GM06990 (cell line): ENCODE measurements around the gene CTNNA3.

Experiments used
- DNase-seq: peaks from one replicate; pipeline ENCODE4 v3.0.0-alpha.2; 2011; ENCODE audit not compliant: insufficient read length; ENCODE audit errors: extremely low read depth
- H3K27me3 ChIP-seq: replicated peaks from 2 replicates; pipeline ENCODE4 v1.6.0; 2011; ENCODE audit warnings: low read length; ENCODE audit not compliant: control insufficient read depth, insufficient read depth
- H3K36me3 ChIP-seq: 2 replicates; pipeline ENCODE4 v1.5.1; 2011; ENCODE audit warnings: low read length; ENCODE audit not compliant: control insufficient read depth, insufficient read depth
- H3K4me3 ChIP-seq: replicated peaks from 2 replicates; pipeline ENCODE4 v1.5.1; 2011; ENCODE audit warnings: low read depth, mild to moderate bottlenecking, control low read depth, low read length
- TF ChIP-seq, protein P1 (sequence below): IDR thresholded peaks from 2 replicates; pipeline ENCODE4 v1.5.1; 2011; ENCODE audit warnings: low read length, control low read depth, mild to moderate bottlenecking, inconsistent platforms; ENCODE audit not compliant: insufficient read depth, poor library complexity, severe bottlenecking

The CTNNA3 gene

DNA sequence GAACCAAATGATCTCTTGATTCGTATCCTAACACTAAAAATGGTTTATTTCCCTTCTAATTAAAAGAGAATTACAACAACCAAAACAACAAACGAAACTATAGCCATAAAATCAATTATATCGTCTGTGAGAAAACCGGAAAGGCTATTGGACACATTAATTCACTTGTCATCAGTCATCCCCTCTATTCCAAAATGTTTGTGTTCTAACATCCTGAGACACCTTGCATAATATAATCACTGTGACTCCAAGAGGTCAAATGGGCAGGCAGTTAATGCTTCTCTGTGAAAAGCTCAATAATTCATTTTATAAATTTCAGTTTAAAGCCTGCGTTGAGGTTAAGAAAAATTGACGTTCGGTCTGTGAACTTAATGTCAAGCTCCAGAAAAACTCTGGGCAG, 770.6 kb downstream of the CTNNA3 start:
- no peak for DNase-seq
- Histone ChIP-seq H3K4me3 (no peak overlapping the region), H3K27me3 (no peaks in the 10 kb centered on the region; the same call in 1 of the 2 replicates), H3K36me3 (no peaks in the 10 kb centered on the region)
- TF ChIP-seq, protein P1, sequence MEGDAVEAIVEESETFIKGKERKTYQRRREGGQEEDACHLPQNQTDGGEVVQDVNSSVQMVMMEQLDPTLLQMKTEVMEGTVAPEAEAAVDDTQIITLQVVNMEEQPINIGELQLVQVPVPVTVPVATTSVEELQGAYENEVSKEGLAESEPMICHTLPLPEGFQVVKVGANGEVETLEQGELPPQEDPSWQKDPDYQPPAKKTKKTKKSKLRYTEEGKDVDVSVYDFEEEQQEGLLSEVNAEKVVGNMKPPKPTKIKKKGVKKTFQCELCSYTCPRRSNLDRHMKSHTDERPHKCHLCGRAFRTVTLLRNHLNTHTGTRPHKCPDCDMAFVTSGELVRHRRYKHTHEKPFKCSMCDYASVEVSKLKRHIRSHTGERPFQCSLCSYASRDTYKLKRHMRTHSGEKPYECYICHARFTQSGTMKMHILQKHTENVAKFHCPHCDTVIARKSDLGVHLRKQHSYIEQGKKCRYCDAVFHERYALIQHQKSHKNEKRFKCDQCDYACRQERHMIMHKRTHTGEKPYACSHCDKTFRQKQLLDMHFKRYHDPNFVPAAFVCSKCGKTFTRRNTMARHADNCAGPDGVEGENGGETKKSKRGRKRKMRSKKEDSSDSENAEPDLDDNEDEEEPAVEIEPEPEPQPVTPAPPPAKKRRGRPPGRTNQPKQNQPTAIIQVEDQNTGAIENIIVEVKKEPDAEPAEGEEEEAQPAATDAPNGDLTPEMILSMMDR, result no peak

DNA sequence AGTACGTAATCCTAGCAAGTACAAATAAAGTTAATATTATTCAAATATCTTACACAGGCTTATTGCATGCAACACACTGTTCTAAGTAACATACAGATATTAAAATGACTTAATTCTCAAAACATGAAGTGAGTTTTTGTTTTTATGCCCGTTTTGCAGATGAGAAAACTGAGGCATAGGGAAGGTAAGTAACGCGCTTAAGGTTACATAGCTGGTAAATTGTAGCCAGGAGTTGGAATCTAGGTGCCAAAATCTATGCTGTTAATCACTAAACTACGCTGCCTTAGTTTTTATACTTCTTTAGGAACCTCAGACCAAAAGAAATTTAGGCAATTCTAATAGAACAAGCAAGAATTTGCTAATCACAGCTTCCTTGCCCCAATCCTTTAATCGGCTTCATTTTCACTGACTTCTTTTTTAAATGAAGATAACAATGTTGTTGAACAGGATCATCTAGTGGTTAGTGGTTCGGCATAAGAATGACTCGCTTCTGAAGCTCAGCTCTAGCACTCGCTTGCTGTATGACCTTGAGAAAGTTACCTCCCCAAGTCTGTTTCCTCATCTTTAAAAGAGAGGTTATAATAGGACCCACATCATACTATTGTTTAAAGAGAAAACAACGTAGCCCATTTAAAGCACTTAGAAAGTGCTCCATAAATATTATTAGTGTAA, 771.2 kb downstream of the CTNNA3 start:
- H3K4me3 ChIP-seq, result no peak overlapping the region
- DNase-seq, result no peak
- TF ChIP-seq, protein P1, result no peak
- H3K27me3 ChIP-seq, result no peaks in the 10 kb centered on the region; the same call in 1 of the 2 replicates
- H3K36me3 ChIP-seq, result no peaks in the 10 kb centered on the region

DNA sequence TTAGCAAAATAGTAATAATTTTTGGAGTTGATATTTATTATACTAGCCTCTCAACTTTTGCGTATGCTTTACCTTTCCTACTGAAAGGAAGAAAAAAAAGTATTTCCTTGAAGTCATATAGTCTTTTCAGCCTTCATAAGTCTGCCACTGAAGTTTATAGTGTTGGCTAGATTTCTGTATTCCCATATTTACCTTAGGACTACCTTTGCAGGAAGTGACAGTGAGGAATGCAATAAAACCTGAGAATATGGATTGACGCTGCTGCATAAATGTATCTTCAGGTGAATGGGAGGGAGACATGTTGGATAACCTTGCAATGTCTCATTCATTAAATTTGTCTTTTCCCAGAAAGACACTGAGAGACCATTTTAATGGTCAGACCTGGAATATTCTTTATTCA, 776.7 kb downstream of the CTNNA3 start:
- TF ChIP-seq, protein P1, result no peak
- no peaks in the 10 kb centered on the region for H3K27me3 ChIP-seq
- H3K36me3 ChIP-seq, result no peaks in the 10 kb centered on the region
- H3K4me3 ChIP-seq, result no peak overlapping the region
- DNase-seq, result no peak

DNA sequence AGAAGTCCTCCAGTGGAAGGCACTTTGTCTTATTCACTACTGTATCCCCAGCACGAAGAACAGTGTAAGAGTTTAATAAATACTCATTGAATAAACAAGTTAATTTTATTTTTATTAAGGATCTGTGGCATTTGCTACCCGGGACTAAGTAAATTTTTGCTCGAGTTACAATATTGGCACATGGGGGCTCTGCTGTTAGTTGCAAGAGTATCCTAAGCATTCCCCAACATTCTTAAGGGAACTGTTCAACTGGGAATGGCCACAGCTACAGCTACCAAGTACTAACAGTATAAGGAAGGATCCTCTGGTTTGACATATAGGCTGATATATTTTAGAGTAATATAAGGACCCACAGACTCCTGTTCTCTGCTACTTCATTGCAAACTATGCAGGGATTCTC, 778.9 kb downstream of the CTNNA3 start:
- no peak for DNase-seq
- H3K4me3 ChIP-seq, result no peak overlapping the region
- TF ChIP-seq, protein P1, result no peak
- H3K27me3 ChIP-seq, result no peaks in the 10 kb centered on the region
- H3K36me3 ChIP-seq, result no peaks in the 10 kb centered on the region

DNA sequence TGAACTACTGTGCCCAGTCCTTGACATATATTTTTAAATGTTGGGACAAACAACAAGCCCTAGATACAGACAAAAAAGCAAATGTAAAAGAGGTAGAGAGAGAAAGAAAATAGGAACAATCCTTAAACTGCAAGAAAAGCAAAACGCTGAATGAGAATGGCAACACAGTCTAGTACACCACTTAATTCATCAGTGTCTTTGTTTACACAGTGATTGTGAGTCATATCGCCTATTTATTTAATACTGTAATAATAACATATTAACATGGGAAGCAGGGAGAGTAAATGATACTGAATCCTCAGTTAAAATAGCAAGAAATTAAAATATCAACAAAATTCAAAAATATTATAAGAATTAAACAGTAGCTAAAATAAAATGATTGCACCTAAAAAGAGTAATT, 780.0 kb downstream of the CTNNA3 start:
- H3K36me3 ChIP-seq, result no peaks in the 10 kb centered on the region
- H3K27me3 ChIP-seq, result no peaks in the 10 kb centered on the region
- no peak overlapping the region for H3K4me3 ChIP-seq
- no peak for DNase-seq
- TF ChIP-seq, protein P1, result no peak

DNA sequence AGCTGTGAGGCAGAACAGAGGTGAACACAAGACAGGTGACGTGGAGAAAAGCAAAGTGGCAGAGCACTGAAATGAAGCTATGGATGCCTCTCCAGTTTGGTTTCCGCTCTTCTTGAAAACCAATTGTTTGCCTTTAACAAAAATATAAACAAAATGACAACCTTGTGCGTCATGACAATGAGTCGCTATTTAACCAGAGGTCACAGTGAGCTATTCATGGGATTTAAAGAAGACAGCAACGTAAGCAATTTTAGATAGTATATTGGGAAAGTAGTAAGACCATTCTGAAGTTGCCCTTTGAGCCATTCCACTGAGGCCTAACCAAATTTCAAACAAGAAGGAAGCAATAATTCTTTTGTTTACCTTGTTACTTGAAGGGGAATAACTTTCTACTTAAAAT, 785.3 kb downstream of the CTNNA3 start:
- TF ChIP-seq, protein P1, result no peak
- no peaks in the 10 kb centered on the region for H3K36me3 ChIP-seq
- no peak overlapping the region for H3K4me3 ChIP-seq
- DNase-seq, result no peak
- no peaks in the 10 kb centered on the region for H3K27me3 ChIP-seq
